HG02970 (cell line): ENCODE data around the gene MTRF1.

ENCODE experiments used
- ATAC-seq: cut with Tn5 transposase; IDR thresholded peaks from one replicate; pipeline ENCODE4 v1.9.1; 2021; ENCODE audit warnings: mild to moderate bottlenecking, moderate library complexity, moderate number of reproducible peaks; ENCODE audit not compliant: unreplicated experiment, low FRiP score

Gene MTRF1, protein sequence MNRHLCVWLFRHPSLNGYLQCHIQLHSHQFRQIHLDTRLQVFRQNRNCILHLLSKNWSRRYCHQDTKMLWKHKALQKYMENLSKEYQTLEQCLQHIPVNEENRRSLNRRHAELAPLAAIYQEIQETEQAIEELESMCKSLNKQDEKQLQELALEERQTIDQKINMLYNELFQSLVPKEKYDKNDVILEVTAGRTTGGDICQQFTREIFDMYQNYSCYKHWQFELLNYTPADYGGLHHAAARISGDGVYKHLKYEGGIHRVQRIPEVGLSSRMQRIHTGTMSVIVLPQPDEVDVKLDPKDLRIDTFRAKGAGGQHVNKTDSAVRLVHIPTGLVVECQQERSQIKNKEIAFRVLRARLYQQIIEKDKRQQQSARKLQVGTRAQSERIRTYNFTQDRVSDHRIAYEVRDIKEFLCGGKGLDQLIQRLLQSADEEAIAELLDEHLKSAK

DNA sequence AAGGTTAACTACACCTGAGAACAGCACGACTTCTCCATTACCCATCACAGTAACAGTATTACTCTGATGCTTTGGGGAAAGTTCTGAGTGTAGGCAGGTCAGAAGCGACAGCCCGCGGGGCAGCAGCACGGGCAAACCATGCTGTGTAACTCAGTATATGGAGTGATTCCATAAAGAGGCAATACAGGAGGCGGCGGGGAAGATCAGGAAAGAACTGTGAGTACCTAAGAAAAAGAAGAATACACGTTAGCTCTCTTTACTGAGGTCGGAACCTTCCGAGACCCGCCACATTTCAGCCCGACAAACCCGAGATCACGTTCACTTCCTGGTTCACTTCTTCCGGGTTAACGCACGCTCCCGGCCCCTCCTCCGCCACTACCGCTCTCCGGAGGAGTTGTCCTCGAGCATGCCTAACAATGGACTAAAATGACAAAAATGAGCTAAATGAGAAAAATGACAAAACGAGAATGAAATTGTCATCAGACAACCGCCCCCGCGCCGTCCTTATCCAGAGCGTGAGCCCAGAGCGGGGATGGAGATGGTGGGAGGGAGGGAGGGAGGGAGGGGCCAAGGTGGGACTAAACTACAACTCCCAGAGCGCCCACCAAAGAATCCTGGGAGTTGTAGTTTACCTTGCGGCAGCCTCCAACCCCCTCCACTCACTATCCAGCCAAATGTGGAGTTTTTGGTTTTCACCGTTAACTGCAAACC, at the start of gene MTRF1:
Gene MTRF1, minus strand, starts transcription at position 316 of the 711 bp plus-strand sequence. CDS start 2,669 bp downstream, outside the sequence.
- ATAC-seq: peak; percentile 87

DNA sequence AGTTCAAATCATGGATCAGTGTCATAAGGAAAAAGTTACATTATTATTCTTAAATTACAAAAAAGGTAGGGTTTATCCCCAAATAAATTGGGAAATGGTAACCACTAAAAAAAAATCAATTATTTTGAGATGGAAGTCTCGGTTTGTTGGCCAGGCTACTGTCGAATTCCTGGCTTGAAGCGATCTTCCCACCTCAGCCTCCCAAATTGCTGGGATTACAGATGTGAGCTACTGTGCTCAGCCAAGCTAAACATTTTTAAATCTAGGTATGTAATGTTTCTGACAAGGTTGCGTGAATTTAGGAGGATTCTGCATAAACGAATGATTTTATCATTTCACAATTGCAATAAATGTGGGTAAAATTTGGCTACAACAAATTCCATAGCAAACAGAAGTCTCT, 49.7 kb upstream of the MTRF1 start:
- ATAC-seq: no peak

DNA sequence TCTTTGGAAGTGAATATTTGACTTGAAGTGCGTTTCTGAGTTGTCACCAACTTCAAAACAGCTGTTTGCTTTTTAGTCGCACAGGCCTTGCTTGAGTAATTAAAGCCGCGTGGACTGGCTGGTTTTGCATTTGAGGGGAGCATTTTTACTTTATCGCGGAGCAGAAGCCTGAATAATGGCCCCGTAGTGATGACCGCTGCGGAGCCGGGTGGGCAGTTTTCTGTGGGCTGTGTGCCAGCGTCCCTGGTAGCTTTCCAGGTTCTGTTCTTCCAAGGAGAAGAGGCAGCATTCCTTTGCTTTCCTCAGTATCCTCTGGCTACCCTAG, 48.8 kb upstream of the MTRF1 start:
- ATAC-seq: peak; percentile 10

DNA sequence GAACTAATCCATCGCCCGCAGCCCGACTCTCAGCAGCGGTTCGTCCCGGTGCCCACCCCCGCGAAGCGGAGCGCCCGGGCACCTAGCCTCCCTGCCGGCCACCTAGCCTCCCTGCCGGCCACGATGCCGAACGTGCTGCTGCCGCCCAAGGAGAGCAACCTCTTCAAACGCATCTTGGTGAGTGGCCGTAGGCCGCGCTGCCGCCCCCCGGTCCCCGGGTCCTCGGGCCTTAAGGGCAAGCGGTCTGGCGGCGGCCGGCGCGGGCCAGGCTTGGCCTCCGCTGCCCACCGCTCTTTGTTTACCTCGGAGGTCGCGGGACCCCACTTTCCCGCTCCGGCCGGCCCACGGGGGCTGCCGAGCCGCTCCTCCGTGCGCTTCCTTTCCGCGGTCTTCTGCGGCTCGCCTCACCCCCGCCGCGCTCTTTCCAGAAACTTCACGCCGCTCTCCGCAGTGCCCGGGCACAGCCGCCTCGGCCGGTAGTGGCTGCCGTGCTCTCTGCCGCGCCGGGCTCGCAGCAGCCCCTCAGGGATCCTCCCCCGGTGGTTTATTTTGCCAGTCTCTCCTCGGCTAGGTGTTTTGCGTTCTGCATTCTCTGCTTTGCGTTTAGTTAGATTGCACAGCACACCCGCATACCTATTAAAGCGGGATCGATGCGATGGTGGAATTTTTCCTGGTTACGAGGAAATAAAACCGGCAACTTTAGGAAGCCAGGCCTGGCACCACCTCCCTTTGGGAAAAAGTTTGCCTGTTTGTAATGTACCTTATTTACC, 48.2 kb upstream of the MTRF1 start:
- peak; percentile 49 for ATAC-seq

DNA sequence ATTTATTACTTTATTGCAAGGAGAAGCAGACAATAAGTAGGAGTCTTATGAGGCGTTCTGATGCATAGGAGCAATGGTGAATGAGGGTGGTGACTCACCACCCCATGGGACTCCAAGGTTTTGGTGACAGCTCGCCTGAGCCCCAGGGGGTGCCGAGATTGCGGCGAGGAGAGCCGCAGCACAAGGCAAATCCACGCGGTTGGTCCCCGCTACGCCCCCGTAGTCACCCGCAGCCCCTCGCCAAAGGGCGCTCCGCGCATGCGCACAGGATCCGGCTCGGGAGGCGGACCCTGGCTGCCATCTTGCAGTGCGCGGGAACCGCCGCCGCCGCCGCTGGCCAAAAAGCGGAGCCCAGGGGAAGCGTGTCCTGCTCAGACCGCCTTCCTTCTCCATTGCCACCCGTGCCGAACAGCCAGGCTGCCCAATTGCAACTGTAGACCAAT, 47.6 kb upstream of the MTRF1 start, which contains the start of gene NAA16:
Gene NAA16, plus strand, starts transcription at position 305 of the 443 bp plus-strand sequence. CDS start 262 bp downstream, outside the sequence.
- peak; percentile 64 for ATAC-seq

DNA sequence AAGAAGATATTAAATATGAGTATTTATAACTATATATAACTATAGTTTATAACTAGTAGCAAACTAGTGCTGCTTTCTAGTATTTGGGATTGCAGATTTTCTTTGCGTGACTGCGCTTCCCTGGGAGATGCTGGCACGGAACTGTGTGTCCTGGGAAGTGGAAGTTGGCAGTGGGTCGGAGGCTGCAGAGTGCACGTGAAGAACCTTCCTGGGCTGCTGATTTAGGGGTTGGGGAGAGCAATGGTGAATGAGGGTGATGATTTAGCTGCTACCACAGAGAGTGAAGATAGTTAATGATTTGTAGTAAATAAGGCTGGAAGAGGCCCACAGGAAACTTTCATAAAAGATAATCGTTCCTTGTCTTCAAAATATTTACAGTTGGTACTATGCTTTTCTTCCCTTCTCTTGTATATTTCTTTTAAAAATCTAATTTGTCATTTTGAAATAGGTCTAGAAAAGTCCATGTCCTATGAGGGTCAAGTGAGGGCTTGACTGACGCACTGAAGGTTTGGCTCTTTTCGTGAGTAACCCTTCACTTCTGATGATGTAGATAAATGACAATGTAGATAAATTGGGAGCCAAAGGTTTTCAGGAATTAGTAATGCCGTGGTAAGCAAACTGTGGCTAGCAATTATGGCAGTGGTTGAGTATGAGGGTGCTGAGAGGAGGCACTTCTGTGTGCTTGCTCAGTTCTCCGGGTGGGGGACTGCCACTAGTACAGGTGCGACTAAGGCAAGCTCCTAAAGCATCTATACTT, 44.7 kb upstream of the MTRF1 start:
- ATAC-seq: no peak

DNA sequence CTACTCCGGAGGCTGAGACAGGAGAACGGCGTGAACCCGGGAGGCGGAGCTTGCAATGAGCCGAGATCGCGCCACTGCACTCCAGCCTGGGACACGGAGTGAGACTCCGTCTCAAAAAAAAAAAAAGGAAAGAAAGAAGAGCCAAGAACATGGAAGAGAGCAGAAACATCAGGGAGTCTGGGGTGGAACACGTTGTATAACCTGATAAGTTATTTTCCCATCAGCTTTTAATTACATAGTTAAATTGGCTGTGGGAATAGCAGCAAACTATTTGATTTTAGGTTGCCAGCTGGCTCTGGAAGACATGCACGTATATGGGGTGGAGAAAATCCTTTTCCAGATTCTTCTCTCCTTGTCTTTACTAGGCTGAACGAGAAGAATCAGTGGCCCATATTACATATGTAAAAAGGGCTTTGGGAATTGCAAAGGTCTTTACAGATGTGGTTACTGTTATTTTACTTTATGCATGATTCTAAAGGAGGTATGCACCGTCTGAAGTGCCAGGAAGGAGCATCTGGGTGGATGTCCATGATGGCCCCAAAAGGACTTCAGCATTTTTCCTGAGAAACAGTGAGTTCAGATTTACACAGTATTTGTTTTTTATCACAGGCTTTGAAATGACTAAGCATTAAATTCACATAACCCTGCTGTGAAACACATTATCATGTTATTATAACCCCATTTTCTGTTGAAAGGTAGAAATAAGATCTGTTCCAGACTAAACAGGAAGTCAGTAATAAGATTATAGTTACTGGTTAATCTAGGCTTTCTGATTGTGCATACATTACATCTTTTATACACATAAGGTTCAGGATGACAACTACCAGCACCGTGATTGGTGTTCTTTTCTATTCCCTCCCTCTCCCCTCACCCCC, 43.1 kb upstream of the MTRF1 start:
- no peak for ATAC-seq

DNA sequence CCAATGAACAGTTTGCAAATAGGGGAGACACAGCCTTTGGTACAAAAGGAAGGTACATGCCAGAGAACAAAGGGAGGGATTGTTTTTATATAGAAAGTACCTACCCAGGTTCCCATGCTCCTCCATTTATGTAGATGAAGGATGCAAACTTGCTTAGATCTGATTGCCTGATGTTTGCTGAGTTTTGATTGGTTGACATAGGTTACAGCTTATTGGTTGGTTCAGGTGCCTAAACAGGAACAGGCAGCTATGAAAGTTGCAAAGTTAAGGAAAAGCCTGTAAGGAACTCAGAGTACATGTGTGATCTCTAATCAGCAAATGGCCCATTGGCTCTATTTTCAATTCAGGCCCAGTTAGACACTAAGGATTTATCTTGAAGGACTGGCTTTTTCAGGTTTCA, 41.2 kb upstream of the MTRF1 start:
- no peak for ATAC-seq

DNA sequence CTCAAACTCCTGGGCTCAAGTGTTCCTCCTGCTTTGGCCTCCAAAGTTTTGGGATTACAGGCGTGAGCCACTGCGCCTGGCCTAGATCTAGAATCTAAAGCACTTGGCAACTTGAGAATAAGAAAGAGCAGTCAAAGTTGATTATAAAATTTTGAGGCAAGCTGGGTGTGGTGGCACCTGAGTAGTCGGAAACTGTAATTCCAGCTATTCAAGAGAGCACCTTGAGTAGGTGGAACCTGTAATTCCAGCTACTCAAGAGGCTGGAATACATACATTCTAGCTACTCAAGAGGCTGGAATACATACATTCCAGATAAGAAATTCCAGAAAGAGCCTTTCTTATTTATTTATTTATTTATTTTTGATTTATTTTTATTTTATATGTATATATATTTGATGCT, 39.4 kb upstream of the MTRF1 start:
- ATAC-seq: no peak

DNA sequence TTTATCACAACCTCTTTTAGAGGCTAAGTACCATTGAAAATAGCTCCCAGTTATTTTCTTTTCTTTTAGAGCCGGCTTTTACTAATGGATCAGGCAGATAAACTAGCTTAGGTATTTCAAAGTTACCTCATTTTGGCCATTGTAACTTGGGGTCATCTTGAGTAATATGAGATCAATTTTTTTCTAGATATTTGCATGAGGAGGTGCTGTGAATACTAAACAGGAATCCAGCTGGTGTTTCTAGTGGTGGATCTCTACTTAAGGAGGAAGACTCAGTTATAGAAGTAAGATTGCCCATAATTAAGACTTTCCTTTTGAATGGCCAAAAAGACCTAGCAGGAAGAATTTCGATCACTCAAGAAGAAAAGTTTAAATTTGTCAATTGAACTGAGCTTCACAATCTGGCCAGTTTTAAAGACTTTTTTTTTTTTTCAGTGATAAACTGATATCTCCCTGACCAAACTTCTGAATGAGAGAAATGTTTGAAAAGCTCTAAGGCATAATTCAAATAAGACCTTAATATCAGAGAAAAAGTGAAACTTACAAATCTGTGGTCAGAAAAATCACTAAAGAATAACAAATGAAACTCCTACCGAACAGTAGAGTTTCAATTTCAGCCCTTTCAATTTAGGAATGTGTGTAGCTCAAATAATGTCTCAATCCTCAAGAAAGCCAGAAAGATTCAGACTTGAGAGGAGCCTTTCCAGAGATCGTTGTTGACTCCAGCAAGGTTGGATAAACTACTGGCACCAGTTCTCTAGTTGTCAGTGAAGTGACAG, 36.1 kb upstream of the MTRF1 start:
- no peak for ATAC-seq

DNA sequence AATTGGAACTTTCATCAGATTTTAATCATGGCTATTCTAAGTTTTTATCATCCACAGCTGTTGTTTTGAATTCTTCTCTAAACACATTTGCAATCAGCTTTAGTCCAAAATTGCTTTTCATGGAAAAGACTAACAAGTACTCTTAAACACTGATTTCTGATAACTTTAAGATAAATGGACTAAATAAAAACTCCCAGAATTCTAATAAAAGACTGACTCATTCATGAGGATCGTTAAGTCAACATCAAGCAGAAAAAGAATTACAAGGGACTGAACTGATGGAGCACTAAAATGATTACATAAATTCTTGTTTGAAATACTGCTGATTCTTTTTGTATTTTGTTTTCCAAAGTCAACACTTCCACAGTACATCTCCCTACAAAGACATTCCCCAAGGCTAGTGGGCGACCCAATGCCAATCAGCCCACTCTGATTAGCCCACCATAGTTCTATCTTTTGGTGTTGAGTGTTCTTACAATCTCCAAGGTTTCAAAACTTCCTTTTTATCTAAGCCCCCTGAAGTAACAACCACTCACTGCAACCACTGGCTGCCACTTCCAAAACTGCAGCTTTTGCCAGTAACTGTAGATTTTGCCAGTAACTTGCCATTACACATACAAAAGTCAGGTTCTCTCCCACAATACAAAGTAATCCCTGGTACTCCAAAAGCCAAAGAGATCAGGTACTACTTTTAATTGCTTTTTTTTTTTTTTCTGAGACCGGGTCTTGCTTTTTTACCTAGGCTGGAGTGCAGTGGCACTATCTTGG, 33.7 kb upstream of the MTRF1 start:
- ATAC-seq: no peak

DNA sequence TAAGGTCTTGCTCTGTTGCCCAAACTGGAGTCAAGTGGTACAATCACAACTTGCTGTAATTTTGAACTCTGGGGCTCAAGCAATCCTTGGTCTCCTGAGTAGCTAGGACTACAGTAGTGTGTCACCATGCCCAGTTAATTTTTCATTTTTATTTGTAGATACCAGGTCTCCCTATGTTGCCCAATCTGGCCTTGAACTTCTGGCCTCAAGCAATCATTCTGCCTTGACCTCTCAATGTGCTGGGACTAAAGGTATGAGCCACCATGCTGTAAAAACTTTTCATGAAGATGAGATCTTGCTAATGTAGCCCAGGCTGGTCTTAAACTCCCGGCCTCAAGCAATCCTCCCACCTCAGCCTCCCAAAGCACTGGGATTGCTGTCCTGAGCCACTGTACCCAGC, 32.6 kb upstream of the MTRF1 start:
- ATAC-seq: no peak

DNA sequence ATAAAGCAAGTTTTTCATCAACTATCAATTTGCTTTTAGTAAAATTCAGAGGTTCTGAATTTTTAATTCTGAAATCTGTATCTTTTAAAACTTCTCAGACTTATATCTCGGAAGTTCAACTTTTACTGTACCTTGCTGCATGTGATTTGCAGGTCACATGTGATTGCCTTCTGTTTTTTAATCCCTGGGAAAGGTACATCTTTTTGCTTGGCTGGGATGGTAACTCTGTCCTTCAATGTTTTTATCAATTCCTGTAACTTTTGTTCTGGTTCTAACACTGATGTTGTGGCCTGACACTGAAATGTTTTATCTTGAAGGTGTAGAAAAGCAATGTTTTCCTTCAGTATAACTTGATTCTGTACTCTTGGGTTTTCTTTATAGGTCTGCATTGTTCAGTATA, 31.5 kb upstream of the MTRF1 start:
- no peak for ATAC-seq

DNA sequence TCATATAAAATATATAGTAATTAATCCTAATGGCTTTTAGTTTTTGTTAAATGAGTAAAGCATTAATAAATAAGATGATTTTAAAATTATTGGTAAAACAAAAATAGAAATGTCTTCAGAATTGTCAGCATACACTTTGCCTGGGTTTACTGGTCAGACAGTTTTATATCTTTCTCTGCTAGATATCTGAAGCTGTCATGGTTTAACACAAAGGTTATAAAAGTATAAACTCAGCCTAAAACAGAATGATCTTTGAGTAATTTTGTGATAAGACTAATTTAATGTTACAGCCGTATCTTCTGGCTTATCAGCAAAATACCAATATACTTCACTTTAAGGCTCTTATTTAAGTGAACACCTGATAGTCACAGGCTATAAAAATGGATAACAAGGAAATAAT, 29.9 kb upstream of the MTRF1 start:
- no peak for ATAC-seq

DNA sequence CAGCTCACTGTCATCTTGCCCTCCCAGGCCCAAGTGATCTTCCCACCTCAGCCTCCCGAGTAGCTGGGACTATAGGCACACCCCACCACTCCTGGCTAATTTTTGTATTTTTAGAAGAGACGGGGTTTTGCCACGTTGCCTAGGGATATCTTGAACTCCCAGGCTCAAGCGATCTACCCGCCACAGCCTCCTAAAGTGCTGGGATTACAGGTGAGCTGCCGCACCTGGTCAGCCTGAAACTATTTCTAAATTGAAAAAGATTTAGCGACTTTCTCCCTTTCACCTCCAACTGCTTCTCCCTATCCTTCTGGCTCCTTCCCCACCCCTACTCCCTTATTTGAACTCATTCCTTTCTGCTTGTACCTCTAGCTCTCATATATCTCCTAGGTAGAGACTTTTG, 27.9 kb upstream of the MTRF1 start:
- no peak for ATAC-seq

DNA sequence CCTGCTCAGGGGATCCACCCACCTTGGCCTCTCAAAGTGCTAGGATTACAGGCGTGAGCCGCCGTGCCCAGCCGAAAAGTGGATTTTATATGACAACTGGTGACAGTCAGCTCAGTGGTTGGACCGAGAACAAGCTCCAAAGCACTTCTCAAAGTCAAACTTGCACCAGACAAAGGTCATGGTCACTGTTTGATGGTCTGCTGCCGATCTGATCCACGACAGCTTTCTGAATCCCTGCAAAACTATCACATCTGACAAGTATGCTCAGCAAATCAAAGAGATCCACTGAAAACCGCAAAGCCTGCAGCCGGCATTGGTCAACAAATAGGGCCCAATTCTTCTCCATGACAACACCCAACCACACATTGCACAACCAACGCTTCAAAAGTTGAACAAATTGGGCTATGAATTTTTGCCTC, 26.1 kb upstream of the MTRF1 start:
- no peak for ATAC-seq

DNA sequence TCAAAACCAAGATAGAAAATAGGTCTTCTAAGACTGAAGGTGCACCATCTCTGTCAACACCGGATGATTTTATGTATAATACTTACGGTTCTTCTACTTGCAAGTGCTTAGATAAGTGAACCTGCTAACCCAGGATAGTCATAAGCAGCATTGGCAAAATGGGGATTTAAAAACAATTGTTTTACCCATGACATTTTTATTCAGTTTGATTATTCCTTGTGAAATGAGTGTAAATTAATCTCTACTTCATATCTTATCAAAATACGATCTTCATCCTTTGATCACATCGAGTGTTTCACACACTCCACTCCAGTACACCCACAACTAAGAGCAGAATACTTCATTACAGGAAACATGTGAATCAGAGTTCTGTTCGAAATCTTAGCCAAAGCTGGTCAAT, 23.0 kb upstream of the MTRF1 start:
- no peak for ATAC-seq
